Pulmonary artery endothelial cell (primary cell): ENCODE results near the gene MAGI3. TPM values are rescaled to one million over a fixed set of nuclear protein-coding genes. Genes with fewer than 3 reads are reported as not detected.
"Not testable (repeated sequence)": the region's sequence is repeated elsewhere in the genome, so short reads cannot be mapped to it uniquely, and the experiment has no call there.

Experiments used
- DNase-seq: peaks from one replicate; pipeline ENCODE4 v3.0.0-alpha.2; 2011; ENCODE audit warnings: low read depth, low spot score
- total RNA-seq: library from RNA; depleted of rRNA; stranded (reverse); fragments of >200 nt; gene quantifications from 2 replicates; pipeline ENCODE4 v1.2.3, GENCODE V29; 2014

Gene MAGI3
- total RNA-seq, 1 donor from 2014 or later = 11.8 TPM

- DNase-seq = no peak
Observed at GRCh38 chr1:113442131-113442530, 51.8 kb downstream of the MAGI3 start.

- DNase-seq = no peak
Observed at GRCh38 chr1:113444857-113445256, 54.5 kb downstream of the MAGI3 start.

- DNase-seq = no peak
Observed at GRCh38 chr1:113451710-113452109, 61.4 kb downstream of the MAGI3 start.

GRCh38 chr1:113452921-113453770, 62.8 kb downstream of the MAGI3 start:
- peak; percentile 13 for DNase-seq

- no peak for DNase-seq
Observed at GRCh38 chr1:113453771-113454083, 63.4 kb downstream of the MAGI3 start.

GRCh38 chr1:113455374-113455773, 65.1 kb downstream of the MAGI3 start:
- no peak for DNase-seq

- DNase-seq = peak; percentile 87
Observed at GRCh38 chr1:113456967-113457366, 66.7 kb downstream of the MAGI3 start.

GRCh38 chr1:113459279-113459678, 69.0 kb downstream of the MAGI3 start:
- no peak for DNase-seq

GRCh38 chr1:113467991-113468390, 77.7 kb downstream of the MAGI3 start:
- DNase-seq = no peak

- not testable (repeated sequence) for DNase-seq
Observed at GRCh38 chr1:113478427-113479195, 88.3 kb downstream of the MAGI3 start.

- no peak for DNase-seq
Observed at GRCh38 chr1:113479713-113480676, 89.7 kb downstream of the MAGI3 start.

- not testable (repeated sequence) for DNase-seq
Observed at GRCh38 chr1:113485131-113485530, 94.8 kb downstream of the MAGI3 start.

GRCh38 chr1:113488576-113489177, 98.4 kb downstream of the MAGI3 start:
- DNase-seq = no peak

- no peak for DNase-seq
Observed at GRCh38 chr1:113490384-113490783, 100.1 kb downstream of the MAGI3 start.

GRCh38 chr1:113493533-113493932, 103.2 kb downstream of the MAGI3 start:
- DNase-seq = no peak

GRCh38 chr1:113505357-113505756, 115.0 kb downstream of the MAGI3 start:
- DNase-seq = no peak

- DNase-seq = no peak
Observed at GRCh38 chr1:113507552-113508214, 117.4 kb downstream of the MAGI3 start.

GRCh38 chr1:113508364-113509164, 118.2 kb downstream of the MAGI3 start:
- DNase-seq = no peak

GRCh38 chr1:113509766-113510165, 119.5 kb downstream of the MAGI3 start:
- not testable (repeated sequence) for DNase-seq

- no peak for DNase-seq
Observed at GRCh38 chr1:113511269-113511668, 121.0 kb downstream of the MAGI3 start.
